ENCODE measurements around the gene AQP3. TPM values are rescaled to one million over a fixed set of nuclear protein-coding genes. Genes with fewer than 3 reads are reported as not detected.

Gene AQP3
- total RNA-seq, 2 experiments from 2014 or later: 99.8 to 106 TPM

DNA sequence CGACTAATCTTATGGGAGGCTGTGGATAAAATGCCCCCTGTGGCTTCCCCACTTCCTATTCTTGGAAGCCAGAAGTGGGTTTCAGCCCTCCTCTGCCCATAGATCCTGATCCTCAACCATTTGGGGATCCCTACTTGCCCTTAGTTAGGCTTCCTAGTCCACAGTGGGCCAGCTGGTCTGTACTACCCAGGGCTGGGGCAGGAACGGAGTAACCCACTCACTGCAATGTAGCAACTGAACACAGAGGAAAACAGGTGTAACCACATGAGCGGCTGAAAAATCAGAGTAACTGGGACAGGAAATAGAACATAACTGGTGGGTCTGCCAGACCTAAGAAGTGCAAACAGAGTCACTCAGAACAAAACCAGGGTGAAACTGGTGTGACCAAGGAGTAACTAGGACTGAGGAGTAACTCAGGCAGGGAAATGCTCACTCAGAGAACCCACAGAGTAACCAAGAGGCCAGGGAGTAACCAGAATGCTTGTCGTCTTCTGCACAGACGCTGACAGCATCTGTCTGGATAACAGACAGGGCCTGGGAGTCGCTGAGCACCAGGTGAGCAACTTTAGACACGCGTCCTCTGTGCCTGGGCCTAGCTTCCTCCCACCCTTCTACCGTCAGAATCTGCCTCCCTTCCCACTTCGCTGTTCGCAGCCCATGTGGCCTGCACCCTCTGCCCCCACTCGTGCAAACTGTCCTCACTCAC lies 1.0 kb downstream of the AQP3 start:
- peak overlapping the region; percentile 97 for H3K4me3 Mint-ChIP-seq
- Histone ChIP-seq H3K36me3 (ENCODE audit: insufficient read depth, low read length) (peaks cover 41% of the 10 kb centered on the region), H3K27ac (ENCODE audit: low read depth in 1 of 2, low read length in 2 of 2) (peak overlapping the region; percentile 83 to 91), H3K27me3 (ENCODE audit: control insufficient read depth in 1 of 2, insufficient read depth in 2 of 2, low read length in 2 of 2) (no peaks in the 10 kb centered on the region), H3K4me3 (ENCODE audit: low read length) (peak overlapping the region; percentile 90), H3K4me1 (ENCODE audit: insufficient read depth, low read length) (peaks cover 74% of the 10 kb centered on the region), H3K9me3 (ENCODE audit: control insufficient read depth in 1 of 2, insufficient read depth in 1 of 2, low read length in 2 of 2) (no peaks in the 10 kb centered on the region)
- peak overlapping the region; percentile 99 for H3K27ac Mint-ChIP-seq
- ChIA-PET CTCF (interaction anchor here (1.0 to 4.3 kb wide), 7 partner anchors 10 to 71 kb away, joined by 3 to 40 read pairs (median 6); no protein-coding TSS in a partner anchor), POLR2A (interaction anchor here (0.9 to 8.1 kb wide), 10 partner anchors 8 to 156 kb away, joined by 3 to 98 read pairs (median 18); partner anchors contain the start of genes NFX1 and NOL6)
- H3K27me3 Mint-ChIP-seq: no peaks in the 10 kb centered on the region
- intact Hi-C loops (cut with DNase I, micrococcal nuclease): loop anchor here (1.0 to 2.0 kb wide), 4 partner anchors 20 to 156 kb away; partner anchors contain the start of gene NFX1 (in 1 of the 2)
- DNase-seq (peak; percentile 31 to 83 (median 52)), ATAC-seq (ENCODE audit: poor library complexity) (peak; percentile 68)
- H3K36me3 Mint-ChIP-seq (ENCODE audit: low read depth): peaks cover 60% of the 10 kb centered on the region
- no peaks in the 10 kb centered on the region for H3K9me3 Mint-ChIP-seq
- TF ChIP-seq, protein P1, sequence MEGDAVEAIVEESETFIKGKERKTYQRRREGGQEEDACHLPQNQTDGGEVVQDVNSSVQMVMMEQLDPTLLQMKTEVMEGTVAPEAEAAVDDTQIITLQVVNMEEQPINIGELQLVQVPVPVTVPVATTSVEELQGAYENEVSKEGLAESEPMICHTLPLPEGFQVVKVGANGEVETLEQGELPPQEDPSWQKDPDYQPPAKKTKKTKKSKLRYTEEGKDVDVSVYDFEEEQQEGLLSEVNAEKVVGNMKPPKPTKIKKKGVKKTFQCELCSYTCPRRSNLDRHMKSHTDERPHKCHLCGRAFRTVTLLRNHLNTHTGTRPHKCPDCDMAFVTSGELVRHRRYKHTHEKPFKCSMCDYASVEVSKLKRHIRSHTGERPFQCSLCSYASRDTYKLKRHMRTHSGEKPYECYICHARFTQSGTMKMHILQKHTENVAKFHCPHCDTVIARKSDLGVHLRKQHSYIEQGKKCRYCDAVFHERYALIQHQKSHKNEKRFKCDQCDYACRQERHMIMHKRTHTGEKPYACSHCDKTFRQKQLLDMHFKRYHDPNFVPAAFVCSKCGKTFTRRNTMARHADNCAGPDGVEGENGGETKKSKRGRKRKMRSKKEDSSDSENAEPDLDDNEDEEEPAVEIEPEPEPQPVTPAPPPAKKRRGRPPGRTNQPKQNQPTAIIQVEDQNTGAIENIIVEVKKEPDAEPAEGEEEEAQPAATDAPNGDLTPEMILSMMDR (IDR thresholded peaks at IDR 0.05): no peak
- H3K4me1 Mint-ChIP-seq (ENCODE audit: low read depth): peaks cover 52% of the 10 kb centered on the region

DNA sequence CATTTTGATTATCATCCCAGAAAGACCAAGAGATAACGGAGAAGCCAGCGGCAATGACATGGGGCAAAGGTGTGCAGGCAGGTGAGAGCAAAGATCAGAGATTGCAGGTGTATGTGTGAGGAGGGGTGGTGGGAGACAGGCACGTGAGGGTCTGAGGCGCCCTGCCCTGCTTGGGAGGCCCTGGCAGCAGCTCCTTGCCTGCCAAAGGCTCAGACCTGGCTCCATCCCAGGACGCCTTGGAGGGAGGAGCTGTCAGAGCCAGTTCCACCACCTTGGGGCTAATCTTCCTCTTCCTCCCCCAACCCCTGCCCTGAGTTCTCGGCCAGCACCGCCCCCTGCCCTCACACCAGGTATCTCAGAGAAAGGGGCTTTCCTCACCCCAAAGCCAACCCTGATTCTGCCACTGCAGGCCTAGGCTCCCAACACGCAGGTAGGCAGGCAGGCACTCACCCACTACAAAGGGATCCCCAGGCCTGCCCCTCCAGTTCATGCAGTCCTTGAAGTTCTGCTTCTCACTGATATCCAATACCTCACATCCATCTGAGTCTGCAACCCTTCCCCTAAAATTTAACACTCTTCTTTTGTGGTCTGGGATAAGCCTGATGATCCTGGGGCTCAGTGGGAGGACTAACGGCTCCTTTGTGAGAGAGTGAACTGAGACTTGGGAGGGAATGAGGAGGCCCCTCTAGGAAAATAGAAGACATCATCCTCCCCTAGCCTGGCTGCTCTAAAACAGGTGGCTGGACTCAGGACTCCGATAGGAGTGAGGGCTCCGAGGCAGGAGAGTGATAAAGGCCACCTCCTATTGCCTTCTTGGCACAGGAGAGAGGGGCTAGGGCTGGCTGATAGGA lies 1.8 kb downstream of the AQP3 start:
- DNase-seq (peak in 7 of 14 experiments; percentile 29 to 80 (median 47)), ATAC-seq (ENCODE audit: poor library complexity) (peak; percentile 11)
- H3K4me3 Mint-ChIP-seq: peak overlapping the region; percentile 97
- Histone ChIP-seq H3K4me1 (ENCODE audit: insufficient read depth, low read length) (peaks cover 79% of the 10 kb centered on the region), H3K27ac (ENCODE audit: low read depth in 1 of 2, low read length in 2 of 2) (peak overlapping the region; percentile 83 to 91), H3K4me3 (ENCODE audit: low read length) (peak overlapping the region; percentile 90), H3K27me3 (ENCODE audit: control insufficient read depth in 1 of 2, insufficient read depth in 2 of 2, low read length in 2 of 2) (no peaks in the 10 kb centered on the region), H3K36me3 (ENCODE audit: insufficient read depth, low read length) (peaks cover 49% of the 10 kb centered on the region), H3K9me3 (ENCODE audit: control insufficient read depth in 1 of 2, insufficient read depth in 1 of 2, low read length in 2 of 2) (no peaks in the 10 kb centered on the region)
- H3K27me3 Mint-ChIP-seq: no peaks in the 10 kb centered on the region
- no peaks in the 10 kb centered on the region for H3K9me3 Mint-ChIP-seq
- POLR2A ChIA-PET: interaction anchor here (0.6 to 8.1 kb wide), 8 partner anchors 7 to 156 kb away, joined by 3 to 98 read pairs (median 18); partner anchors contain the start of genes NFX1 and NOL6
- peaks cover 67% of the 10 kb centered on the region for H3K36me3 Mint-ChIP-seq (ENCODE audit: low read depth)
- intact Hi-C loops (cut with DNase I, micrococcal nuclease): loop anchor here (1.0 to 2.0 kb wide), 4 partner anchors 21 to 155 kb away; partner anchors contain the start of gene NFX1 (in 1 of the 2)
- TF ChIP-seq, protein P1 (IDR thresholded peaks at IDR 0.05): no peak
- H3K27ac Mint-ChIP-seq: peak overlapping the region; percentile 99
- CTCF ChIA-PET: interaction anchor here (2.0 to 4.3 kb wide), 4 partner anchors 21 to 71 kb away, joined by 6 to 40 read pairs (median 21); no protein-coding TSS in a partner anchor
- H3K4me1 Mint-ChIP-seq (ENCODE audit: low read depth): peaks cover 55% of the 10 kb centered on the region

DNA sequence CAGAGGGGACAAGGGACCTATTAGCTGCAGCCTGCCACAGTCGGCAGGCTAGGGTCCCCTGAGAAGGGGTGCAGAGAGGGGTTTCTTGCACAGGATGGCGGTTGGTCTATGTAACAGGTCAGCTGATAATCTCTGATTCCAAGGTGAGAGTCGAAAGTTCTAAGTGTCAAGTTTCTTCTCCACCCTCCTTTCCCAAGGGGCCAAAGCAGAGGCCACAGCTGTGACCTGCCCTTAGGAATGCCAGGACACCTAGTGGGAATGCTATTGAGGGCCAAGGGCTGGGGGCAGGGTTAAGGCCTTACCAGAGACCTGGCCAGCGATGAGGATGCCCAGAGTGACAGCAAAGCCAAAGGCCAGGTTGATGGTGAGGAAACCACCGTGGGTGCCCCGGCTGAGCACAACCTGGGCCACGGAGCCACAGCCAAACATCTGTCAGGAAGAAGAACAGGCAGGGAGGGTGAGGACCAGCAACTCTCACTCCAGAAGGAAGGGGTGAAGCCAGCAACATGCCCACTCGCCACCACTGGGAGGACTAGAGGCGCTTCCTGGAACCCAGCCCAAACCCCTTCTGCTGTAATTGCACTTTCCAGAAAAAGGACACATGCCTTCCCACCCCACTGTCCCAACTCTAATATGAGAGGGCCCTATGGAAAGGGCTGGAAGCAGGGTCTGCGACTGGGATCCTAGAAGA lies 3.8 kb downstream of the AQP3 start:
- H3K4me3 ChIP-seq (ENCODE audit: low read length): no peak overlapping the region
- TF ChIP-seq, protein P1 (IDR thresholded peaks at IDR 0.05): no peak
- H3K4me1 ChIP-seq (ENCODE audit: insufficient read depth, low read length): peaks cover 72% of the 10 kb centered on the region
- Mint-ChIP-seq H3K27ac (peak overlapping the region; percentile 99), H3K4me3 (peak overlapping the region; percentile 38), H3K27me3 (no peaks in the 10 kb centered on the region), H3K9me3 (no peaks in the 10 kb centered on the region), H3K36me3 (ENCODE audit: low read depth) (peaks cover 75% of the 10 kb centered on the region), H3K4me1 (ENCODE audit: low read depth) (peaks cover 60% of the 10 kb centered on the region)
- no peak for ATAC-seq (ENCODE audit: poor library complexity)
- DNase-seq: no peak
- peaks cover 55% of the 10 kb centered on the region for H3K36me3 ChIP-seq (ENCODE audit: insufficient read depth, low read length)
- CTCF ChIA-PET: interaction anchor here (2.0 kb wide), 1 partner anchor 23 kb away, joined by 9 read pairs; no protein-coding TSS in a partner anchor
- H3K9me3 ChIP-seq (ENCODE audit: control insufficient read depth in 1 of 2, insufficient read depth in 1 of 2, low read length in 2 of 2): no peaks in the 10 kb centered on the region
- POLR2A ChIA-PET: interaction anchor here (8.1 kb wide), 1 partner anchor 27 kb away, joined by 98 read pairs; no protein-coding TSS in a partner anchor
- H3K27me3 ChIP-seq (ENCODE audit: control insufficient read depth in 1 of 2, insufficient read depth in 2 of 2, low read length in 2 of 2): no peaks in the 10 kb centered on the region
- peak overlapping the region; percentile 40 to 48 for H3K27ac ChIP-seq (ENCODE audit: low read depth in 1 of 2, low read length in 2 of 2)
- intact Hi-C loops (cut with DNase I, micrococcal nuclease): no loop called here
